Neural cell (in vitro differentiated cells): Measurements from ENCODE around the gene CCDC149. TPM values are rescaled to one million over a fixed set of nuclear protein-coding genes. Genes with fewer than 3 reads are reported as not detected.

Experiments
- H2AFZ ChIP-seq: fragments of 200-600, 300-800 bp; sonication (generic), shearing (Covaris generic); 2 replicates; pipeline ENCODE4 v1.6.0; 2014; ENCODE audit warnings: low read depth, mild to moderate bottlenecking, antibody characterized with exemption, low read length, moderate library complexity
- H3F3A ChIP-seq: fragments of 200-600 bp; shearing (Covaris generic); 2 replicates; pipeline ENCODE4 v1.6.1; 2016; ENCODE audit warnings: mild to moderate bottlenecking, moderate library complexity, mixed read lengths, antibody characterized with exemption, low read length; ENCODE audit not compliant: insufficient read depth, poor library complexity, severe bottlenecking
- H3K27ac ChIP-seq: fragments of 200-600, 300-800 bp; sonication (generic), shearing (Covaris generic); 2 replicates; pipeline ENCODE4 v1.5.1; 2014; ENCODE audit warnings: mild to moderate bottlenecking, low read length, moderate library complexity
- H3K27me3 ChIP-seq: fragments of 300-800, 200-600 bp; sonication (generic), shearing (Covaris generic); 2 replicates; pipeline ENCODE4 v1.6.0; 2014; ENCODE audit warnings: mild to moderate bottlenecking, low read depth, low read length, moderate library complexity; ENCODE audit not compliant: insufficient read depth
- H3K36me3 ChIP-seq: fragments of 300-800, 200-600 bp; sonication (generic), shearing (Covaris generic); 2 replicates; pipeline ENCODE4 v1.5.1; 2014; ENCODE audit warnings: mild to moderate bottlenecking, antibody characterized with exemption, low read length, moderate library complexity; ENCODE audit not compliant: insufficient read depth
- H3K4me2 ChIP-seq: fragments of 300-800, 200-600 bp; sonication (generic), shearing (Covaris generic); 2 replicates; pipeline ENCODE4 v1.6.0; 2014; ENCODE audit warnings: mild to moderate bottlenecking, low read length
- H3K4me3 ChIP-seq: fragments of 300-800, 200-600 bp; sonication (generic), shearing (Covaris generic); 2 replicates; pipeline ENCODE4 v1.5.1; 2014; ENCODE audit warnings: mild to moderate bottlenecking, low read length, moderate library complexity
- H3K79me2 ChIP-seq: fragments of 200-600 bp; shearing (Covaris generic); replicated peaks from 2 replicates; pipeline ENCODE4 v1.6.0; 2014; ENCODE audit warnings: mild to moderate bottlenecking, low read length, moderate library complexity; ENCODE audit not compliant: insufficient read depth
- H3K9ac ChIP-seq: fragments of 300-800, 200-600 bp; sonication (generic), shearing (Covaris generic); 2 replicates; pipeline ENCODE4 v1.6.1; 2016; ENCODE audit warnings: mild to moderate bottlenecking, low read length, mixed read lengths
- H3K9me2 ChIP-seq: fragments of 200-600 bp; shearing (Covaris generic); 2 replicates; pipeline ENCODE4 v1.6.1; 2016; ENCODE audit warnings: mild to moderate bottlenecking, low read length, mixed read lengths; ENCODE audit not compliant: insufficient read depth
- H3K9me3 ChIP-seq: fragments of 200-600, 300-800 bp; sonication (generic), shearing (Covaris generic); 2 replicates; pipeline ENCODE4 v1.6.1; 2016; ENCODE audit warnings: mild to moderate bottlenecking, mixed run types, low read length, moderate library complexity, mixed read lengths
- H4K20me1 ChIP-seq: fragments of 200-600 bp; shearing (Covaris generic); 2 replicates; pipeline ENCODE4 v1.6.1; 2016; ENCODE audit warnings: mild to moderate bottlenecking, mixed run types; ENCODE audit not compliant: insufficient read depth
- CTCF ChIP-seq: fragments of 450-650 bp; IDR thresholded peaks from 2 replicates; pipeline ENCODE4 v1.5.1; 2014; ENCODE audit warnings: antibody characterized with exemption, mild to moderate bottlenecking, moderate library complexity; ENCODE audit not compliant: poor library complexity, severe bottlenecking
- EP300 ChIP-seq: fragments of 450-650 bp; conservative IDR thresholded peaks from 2 replicates; pipeline ENCODE4 v1.6.1; 2014; ENCODE audit warnings: antibody characterized with exemption, mild to moderate bottlenecking, moderate library complexity; ENCODE audit not compliant: poor library complexity, severe bottlenecking
- EZH2 ChIP-seq: fragments of 200-600, 300-800 bp; shearing (Covaris generic), sonication (generic); IDR thresholded peaks from 2 replicates; pipeline ENCODE4 v1.6.1; 2014; ENCODE audit warnings: antibody characterized with exemption, low read length, borderline replicate concordance, mild to moderate bottlenecking; ENCODE audit not compliant: insufficient read depth, poor library complexity, severe bottlenecking
- MXI1 ChIP-seq: fragments of 450-650 bp; conservative IDR thresholded peaks from 2 replicates; pipeline ENCODE4 v1.6.1; 2014; ENCODE audit warnings: antibody characterized with exemption, mild to moderate bottlenecking; ENCODE audit not compliant: poor library complexity, severe bottlenecking
- POLR2AphosphoS5 ChIP-seq: IDR thresholded peaks from 2 replicates; pipeline ENCODE4 v1.6.1; 2012
- RAD21 ChIP-seq: fragments of 450-650 bp; conservative IDR thresholded peaks from 2 replicates; pipeline ENCODE4 v1.6.1; 2014; ENCODE audit warnings: antibody characterized with exemption, mild to moderate bottlenecking, moderate library complexity
- SMC3 ChIP-seq: fragments of 450-650 bp; conservative IDR thresholded peaks from 2 replicates; pipeline ENCODE4 v1.6.1; 2014; ENCODE audit warnings: antibody characterized with exemption, mild to moderate bottlenecking, moderate library complexity; ENCODE audit not compliant: poor library complexity
- TAF1 ChIP-seq: IDR thresholded peaks from 2 replicates; pipeline ENCODE4 v1.6.1; 2012; ENCODE audit warnings: low read depth
- polyA plus RNA-seq: library from polyadenylated mRNA; depleted of rRNA; stranded (reverse); fragments of >200 nt; gene quantifications from 2 replicates; pipeline ENCODE4 v1.2.3, GENCODE V29; 2014
- TF ChIP-seq, protein P1 (sequence below): IDR thresholded peaks from 2 replicates; pipeline ENCODE4 v1.6.1; 2012; ENCODE audit warnings: borderline replicate concordance

CCDC149 gene
- polyA plus RNA-seq, 1 donor from 2014 or later = 6.6 TPM

DNA sequence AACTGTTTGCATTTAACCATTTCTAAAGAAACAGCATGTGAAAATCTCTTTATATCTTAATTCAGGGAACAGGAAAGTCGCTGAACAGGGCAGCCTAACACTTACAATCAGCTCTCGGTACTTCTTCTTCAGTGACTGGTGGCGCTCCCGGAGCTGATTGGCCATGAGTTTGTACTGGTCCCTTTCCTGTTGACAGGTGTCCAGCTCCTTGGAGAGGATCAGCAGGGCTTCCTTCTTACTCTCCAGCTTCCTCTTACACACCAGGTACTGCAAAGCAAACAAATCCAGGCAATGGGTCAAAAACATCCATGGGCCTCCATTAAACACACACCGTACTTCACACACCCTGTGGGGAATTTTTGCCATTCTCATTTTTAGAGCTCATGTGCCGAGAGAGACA lies 36.4 kb downstream of the CCDC149 start:
- TF ChIP-seq, protein P1, sequence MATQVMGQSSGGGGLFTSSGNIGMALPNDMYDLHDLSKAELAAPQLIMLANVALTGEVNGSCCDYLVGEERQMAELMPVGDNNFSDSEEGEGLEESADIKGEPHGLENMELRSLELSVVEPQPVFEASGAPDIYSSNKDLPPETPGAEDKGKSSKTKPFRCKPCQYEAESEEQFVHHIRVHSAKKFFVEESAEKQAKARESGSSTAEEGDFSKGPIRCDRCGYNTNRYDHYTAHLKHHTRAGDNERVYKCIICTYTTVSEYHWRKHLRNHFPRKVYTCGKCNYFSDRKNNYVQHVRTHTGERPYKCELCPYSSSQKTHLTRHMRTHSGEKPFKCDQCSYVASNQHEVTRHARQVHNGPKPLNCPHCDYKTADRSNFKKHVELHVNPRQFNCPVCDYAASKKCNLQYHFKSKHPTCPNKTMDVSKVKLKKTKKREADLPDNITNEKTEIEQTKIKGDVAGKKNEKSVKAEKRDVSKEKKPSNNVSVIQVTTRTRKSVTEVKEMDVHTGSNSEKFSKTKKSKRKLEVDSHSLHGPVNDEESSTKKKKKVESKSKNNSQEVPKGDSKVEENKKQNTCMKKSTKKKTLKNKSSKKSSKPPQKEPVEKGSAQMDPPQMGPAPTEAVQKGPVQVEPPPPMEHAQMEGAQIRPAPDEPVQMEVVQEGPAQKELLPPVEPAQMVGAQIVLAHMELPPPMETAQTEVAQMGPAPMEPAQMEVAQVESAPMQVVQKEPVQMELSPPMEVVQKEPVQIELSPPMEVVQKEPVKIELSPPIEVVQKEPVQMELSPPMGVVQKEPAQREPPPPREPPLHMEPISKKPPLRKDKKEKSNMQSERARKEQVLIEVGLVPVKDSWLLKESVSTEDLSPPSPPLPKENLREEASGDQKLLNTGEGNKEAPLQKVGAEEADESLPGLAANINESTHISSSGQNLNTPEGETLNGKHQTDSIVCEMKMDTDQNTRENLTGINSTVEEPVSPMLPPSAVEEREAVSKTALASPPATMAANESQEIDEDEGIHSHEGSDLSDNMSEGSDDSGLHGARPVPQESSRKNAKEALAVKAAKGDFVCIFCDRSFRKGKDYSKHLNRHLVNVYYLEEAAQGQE = no peak
- TF ChIP-seq SMC3 = no peak
- no peak for TF ChIP-seq TAF1
- no peak for TF ChIP-seq MXI1
- no peak for TF ChIP-seq RAD21
- no peak for TF ChIP-seq EP300
- TF ChIP-seq CTCF = no peak
- no peak for TF ChIP-seq EZH2
- no peak for TF ChIP-seq POLR2AphosphoS5
- Histone ChIP-seq H3K4me2 (no peak overlapping the region), H3F3A (no peaks in the 10 kb centered on the region), H3K9me3 (no peaks in the 10 kb centered on the region), H3K9ac (no peak overlapping the region), H3K9me2 (no peaks in the 10 kb centered on the region), H3K27me3 (no peaks in the 10 kb centered on the region), H3K27ac (no peak overlapping the region), H4K20me1 (no peaks in the 10 kb centered on the region), H2AFZ (no peak overlapping the region), H3K4me3 (no peak overlapping the region), H3K36me3 (no peaks in the 10 kb centered on the region), H3K79me2 (no peaks in the 10 kb centered on the region)

- H3K4me2 ChIP-seq = no peak overlapping the region
- H3K4me3 ChIP-seq = no peak overlapping the region
- H4K20me1 ChIP-seq = no peaks in the 10 kb centered on the region
- H3K9me3 ChIP-seq = no peaks in the 10 kb centered on the region
- no peak overlapping the region for H3K9ac ChIP-seq
- no peak overlapping the region for H3K27ac ChIP-seq
- no peaks in the 10 kb centered on the region for H3K9me2 ChIP-seq
- H3K36me3 ChIP-seq = no peaks in the 10 kb centered on the region
- no peak overlapping the region for H2AFZ ChIP-seq
- H3K79me2 ChIP-seq = no peaks in the 10 kb centered on the region
- H3F3A ChIP-seq = no peaks in the 10 kb centered on the region
- TF ChIP-seq SMC3 = no peak
- no peak for TF ChIP-seq MXI1
- no peak for TF ChIP-seq POLR2AphosphoS5
- TF ChIP-seq EZH2 = no peak
- no peak for TF ChIP-seq EP300
- TF ChIP-seq, protein P1 = no peak
- no peak for TF ChIP-seq TAF1
- TF ChIP-seq CTCF = no peak
- no peak for TF ChIP-seq RAD21
- no peaks in the 10 kb centered on the region for H3K27me3 ChIP-seq
These were observed 40.1 kb downstream of the CCDC149 start for GRCh38 chr4:24872720-24873119.
